NCI-H526 treated with DMSO at 0.1 percent for 48 hours (cell line): ENCODE results near the gene EPHX1.
A peak's percentile ranks its signal among the peaks of the same experiment; 100 is the strongest.
"Not testable (repeated sequence)": the region's sequence is repeated elsewhere in the genome, so short reads cannot be mapped to it uniquely, and the experiment has no call there.

Source experiments
- DNase-seq: peaks from one replicate; lab custom pipeline; 2025; lab: John Stamatoyannopoulos, UW

The EPHX1 gene

GRCh38 chr1:225881081-225881958 lies 71.4 kb downstream of the EPHX1 start:
- peak; percentile 7 for DNase-seq

GRCh38 chr1:225881959-225882693 lies 72.2 kb downstream of the EPHX1 start, which contains the start of gene TMEM63A:
Gene TMEM63A (minus strand): TSS chr1:225882380. CDS start chr1:225877580, 4,800 bp downstream.
- DNase-seq = peak; percentile 25

GRCh38 chr1:225882694-225883615 lies 73.0 kb downstream of the EPHX1 start:
- DNase-seq = peak; percentile 14

- no peak for DNase-seq
Observed at GRCh38 chr1:225883616-225884265, 73.8 kb downstream of the EPHX1 start.

- DNase-seq = no peak
Observed at GRCh38 chr1:225885336-225885735, 75.4 kb downstream of the EPHX1 start.

GRCh38 chr1:225886159-225887029 lies 76.5 kb downstream of the EPHX1 start:
- no peak for DNase-seq

- no peak for DNase-seq
Observed at GRCh38 chr1:225887030-225887314, 77.0 kb downstream of the EPHX1 start.

- not testable (repeated sequence) for DNase-seq
Observed at GRCh38 chr1:225887554-225888288, 77.8 kb downstream of the EPHX1 start.

GRCh38 chr1:225888289-225888897 lies 78.5 kb downstream of the EPHX1 start:
- no peak for DNase-seq

- DNase-seq = no peak
Observed at GRCh38 chr1:225888898-225889601, 79.1 kb downstream of the EPHX1 start, which contains the start of gene LEFTY1. Gene LEFTY1 (minus strand): TSS chr1:225889146. CDS start chr1:225889066, 80 bp downstream.

- DNase-seq = no peak
Observed at GRCh38 chr1:225889743-225890142, 79.8 kb downstream of the EPHX1 start.

- no peak for DNase-seq
Observed at GRCh38 chr1:225890346-225891228, 80.7 kb downstream of the EPHX1 start.

GRCh38 chr1:225891229-225891972 lies 81.5 kb downstream of the EPHX1 start:
- no peak for DNase-seq

GRCh38 chr1:225892307-225892706 lies 82.4 kb downstream of the EPHX1 start:
- no peak for DNase-seq
